ENCODE data around the gene CROCC2.

DNA sequence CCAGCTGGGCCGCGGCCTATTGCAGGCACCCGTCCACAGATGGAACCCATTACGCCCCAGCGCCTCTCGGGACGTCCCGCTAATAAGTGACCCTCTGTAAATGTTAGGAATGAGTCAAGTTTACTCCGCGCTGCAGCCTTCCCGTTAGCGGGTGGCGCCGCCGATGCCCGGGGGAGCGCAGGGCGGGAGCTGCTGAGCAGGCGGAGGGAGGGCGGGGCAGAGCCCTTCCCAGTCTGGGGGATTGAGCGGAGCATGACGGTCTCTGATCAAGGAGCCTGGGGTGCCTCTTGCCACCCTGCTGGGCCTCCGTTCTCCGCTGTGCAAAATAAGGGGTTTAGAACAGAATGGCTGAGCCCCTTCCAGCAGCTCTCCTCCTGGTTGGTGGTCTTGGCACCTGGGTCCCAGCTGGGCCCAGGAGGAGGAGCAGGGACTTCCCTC lies 10.5 kb downstream of the CROCC2 start:
- TF ChIP-seq, protein P1, sequence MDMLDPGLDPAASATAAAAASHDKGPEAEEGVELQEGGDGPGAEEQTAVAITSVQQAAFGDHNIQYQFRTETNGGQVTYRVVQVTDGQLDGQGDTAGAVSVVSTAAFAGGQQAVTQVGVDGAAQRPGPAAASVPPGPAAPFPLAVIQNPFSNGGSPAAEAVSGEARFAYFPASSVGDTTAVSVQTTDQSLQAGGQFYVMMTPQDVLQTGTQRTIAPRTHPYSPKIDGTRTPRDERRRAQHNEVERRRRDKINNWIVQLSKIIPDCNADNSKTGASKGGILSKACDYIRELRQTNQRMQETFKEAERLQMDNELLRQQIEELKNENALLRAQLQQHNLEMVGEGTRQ (IDR thresholded peaks at IDR 0.05; ENCODE audit: borderline replicate concordance, low read depth, low read length): no peak
- no peak for TF ChIP-seq PAX8 (IDR thresholded peaks at IDR 0.05)
- TF ChIP-seq YY1 (IDR thresholded peaks at IDR 0.05; ENCODE audit: low read depth, low read length): no peak
- TF ChIP-seq NFYB (IDR thresholded peaks at IDR 0.05; ENCODE audit: insufficient read depth, low read depth, low read length): no peak

All from GM12878 (cell line).